GM11168 (cell line): ENCODE results near the gene F2RL2.

Source experiments
- in situ Hi-C: fragments of 300-500 bp; cut with MboI; formaldehyde crosslinking; loops from one replicate; pipeline ENCODE4 v1.12.0; 2022; ENCODE audit warnings: low sequenced_read_pairs; ENCODE audit not compliant: unreplicated experiment

Gene F2RL2, protein sequence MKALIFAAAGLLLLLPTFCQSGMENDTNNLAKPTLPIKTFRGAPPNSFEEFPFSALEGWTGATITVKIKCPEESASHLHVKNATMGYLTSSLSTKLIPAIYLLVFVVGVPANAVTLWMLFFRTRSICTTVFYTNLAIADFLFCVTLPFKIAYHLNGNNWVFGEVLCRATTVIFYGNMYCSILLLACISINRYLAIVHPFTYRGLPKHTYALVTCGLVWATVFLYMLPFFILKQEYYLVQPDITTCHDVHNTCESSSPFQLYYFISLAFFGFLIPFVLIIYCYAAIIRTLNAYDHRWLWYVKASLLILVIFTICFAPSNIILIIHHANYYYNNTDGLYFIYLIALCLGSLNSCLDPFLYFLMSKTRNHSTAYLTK

DNA sequence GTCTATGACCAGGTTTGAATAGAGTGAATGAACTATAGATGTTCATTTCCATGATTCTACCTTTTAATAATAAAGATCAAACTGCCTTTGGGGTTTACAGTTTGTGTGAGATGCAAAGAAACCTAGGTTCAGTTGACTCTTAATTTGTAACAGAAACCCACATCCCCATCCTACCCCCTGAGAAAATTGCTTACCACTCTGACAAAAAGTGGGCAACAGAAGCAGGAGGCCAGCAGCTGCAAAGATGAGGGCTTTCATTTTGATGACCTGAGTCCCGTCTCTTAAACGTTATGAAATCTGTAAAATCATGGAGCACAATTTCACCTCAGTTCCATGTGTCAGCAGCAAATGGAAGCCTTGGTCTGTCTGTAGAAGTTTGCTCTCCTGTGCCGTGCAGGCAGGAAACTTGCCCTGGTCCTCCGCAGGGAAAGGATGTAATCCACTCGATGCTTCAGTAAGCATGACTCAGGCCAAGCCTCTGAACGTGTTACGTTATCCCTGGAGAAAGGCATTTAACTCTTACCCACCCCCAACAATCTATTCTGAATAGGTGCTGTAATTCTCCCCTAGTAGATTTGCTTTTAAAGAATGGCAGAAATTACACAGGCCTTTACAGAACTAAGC lies at the start of gene F2RL2:
F2RL2 (minus strand) TSS at position 431 of the 624 bp plus-strand sequence; CDS start at position 258, 173 bp downstream.
- in situ Hi-C loops, result no loop called here

DNA sequence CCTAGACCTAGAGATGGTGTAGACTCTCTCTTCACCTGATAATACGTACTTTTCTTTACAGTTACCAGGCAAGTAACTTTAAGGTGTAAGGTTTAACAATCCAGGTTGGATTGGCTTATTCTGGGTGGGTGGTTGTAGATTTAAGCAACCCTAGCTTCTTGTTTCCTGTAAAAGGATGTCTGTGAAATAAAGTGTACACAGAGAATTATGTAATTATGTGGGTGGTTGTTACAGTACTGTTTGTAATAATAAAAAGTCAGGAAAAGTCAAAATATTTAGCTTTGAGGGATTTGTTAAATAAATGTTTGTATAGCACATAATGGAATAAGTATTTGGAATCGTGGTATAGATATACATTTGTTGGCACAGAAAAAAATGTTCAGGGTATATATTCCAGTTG lies 49.0 kb upstream of the F2RL2 start:
- in situ Hi-C loops, result no loop called here

DNA sequence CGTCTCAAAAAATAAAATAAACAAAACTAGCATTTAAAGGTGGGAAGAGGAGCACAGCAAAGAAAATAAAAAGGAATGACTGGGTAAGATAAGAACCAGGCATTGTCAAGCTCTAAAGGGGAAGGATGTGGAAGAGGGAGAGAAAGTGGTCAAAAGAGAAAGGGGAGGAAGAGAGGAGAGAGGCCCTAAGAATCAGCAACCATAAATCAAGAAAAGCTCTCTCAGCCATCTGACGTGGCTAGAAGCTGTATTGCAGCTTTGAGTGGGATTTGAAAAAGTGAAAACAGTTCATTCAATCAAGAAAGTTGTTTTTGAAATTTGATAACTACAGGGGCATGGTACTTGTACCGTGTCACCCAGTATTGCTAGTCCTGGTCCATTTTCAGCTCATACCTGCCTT lies 47.3 kb upstream of the F2RL2 start:
- in situ Hi-C loops, result no loop called here

DNA sequence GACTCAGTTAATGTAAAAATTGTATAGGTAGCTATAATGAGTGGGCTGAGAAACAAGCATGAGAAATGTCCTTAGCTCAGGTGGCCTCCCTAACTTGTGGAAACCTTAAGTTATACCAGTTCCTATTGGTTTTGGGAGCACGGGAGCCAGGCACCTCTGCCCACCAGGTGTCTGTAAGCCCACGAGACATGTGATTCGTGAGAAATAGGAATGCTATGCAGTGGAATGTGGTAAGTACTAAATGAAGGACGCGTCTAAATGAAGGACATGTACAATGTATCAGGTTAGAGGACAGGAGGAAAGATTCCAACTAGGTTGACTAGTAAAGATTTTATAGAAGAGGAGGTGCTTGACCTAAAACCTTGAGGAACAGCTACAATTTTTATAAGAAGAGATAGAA lies 46.0 kb upstream of the F2RL2 start:
- in situ Hi-C loops, result no loop called here

- in situ Hi-C loops, result no loop called here
Measured at GRCh38 chr5:76667495-76667894, 44.3 kb upstream of the F2RL2 start.

DNA sequence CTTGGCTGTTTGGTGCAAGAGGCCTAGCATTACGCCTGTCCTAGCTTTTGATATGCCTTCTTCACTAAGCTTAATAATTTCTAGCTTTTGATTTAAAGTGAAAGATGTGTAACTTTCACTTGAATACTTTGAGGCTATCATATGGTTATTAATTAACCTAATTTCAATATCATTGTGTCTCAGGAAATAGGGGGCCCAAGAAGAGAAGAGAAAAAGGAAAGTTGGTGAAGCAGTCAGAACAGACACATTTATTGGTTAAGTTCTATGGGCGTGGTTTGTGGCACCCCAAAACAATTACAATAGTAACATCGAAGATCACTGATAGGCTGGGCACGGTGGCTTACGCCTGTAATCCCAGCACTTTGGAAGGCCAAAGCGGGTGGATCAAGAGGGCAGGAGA lies 40.9 kb upstream of the F2RL2 start:
- in situ Hi-C loops, result no loop called here

- in situ Hi-C loops, result no loop called here
Measured at GRCh38 chr5:76663573-76663972, 40.4 kb upstream of the F2RL2 start.

DNA sequence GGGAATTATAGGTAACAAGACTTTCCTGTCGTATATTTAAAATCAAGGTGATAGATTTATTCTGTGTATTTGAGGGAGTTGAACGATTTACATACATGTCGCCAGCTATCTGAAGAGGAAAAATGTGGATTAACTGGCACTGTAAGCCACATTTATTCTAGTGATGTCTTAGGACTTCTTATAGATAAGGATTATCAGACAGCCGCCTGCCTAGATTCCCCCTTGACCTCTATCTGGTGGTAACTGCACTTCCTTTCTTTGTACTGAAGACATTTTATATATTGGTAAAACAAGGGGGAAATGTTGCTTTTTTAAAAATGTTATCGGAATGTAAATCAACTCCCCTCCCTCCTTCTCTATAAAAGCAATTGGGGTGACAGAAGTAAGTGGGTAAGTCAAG lies 39.3 kb upstream of the F2RL2 start:
- in situ Hi-C loops, result no loop called here

DNA sequence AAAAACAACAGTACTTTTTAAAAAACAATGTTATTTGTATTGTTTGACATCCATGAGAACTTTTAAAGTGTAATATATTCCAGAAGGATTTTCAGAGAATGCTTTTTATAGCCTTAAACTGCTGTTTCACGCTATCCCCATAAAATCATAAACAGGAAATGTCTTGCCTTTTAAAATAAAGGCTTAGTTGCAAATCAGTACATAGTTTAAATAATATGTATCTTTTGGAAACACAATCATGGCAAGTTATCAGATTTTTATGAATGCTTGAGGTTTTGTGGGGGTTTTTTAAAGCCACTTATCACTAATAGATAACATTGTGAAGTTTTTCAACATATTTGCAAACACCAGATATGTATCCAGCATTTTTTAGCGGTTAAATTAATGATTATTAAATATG lies 37.2 kb upstream of the F2RL2 start:
- in situ Hi-C loops, result no loop called here

- in situ Hi-C loops, result no loop called here
Measured at GRCh38 chr5:76657683-76658311, 34.6 kb upstream of the F2RL2 start.

DNA sequence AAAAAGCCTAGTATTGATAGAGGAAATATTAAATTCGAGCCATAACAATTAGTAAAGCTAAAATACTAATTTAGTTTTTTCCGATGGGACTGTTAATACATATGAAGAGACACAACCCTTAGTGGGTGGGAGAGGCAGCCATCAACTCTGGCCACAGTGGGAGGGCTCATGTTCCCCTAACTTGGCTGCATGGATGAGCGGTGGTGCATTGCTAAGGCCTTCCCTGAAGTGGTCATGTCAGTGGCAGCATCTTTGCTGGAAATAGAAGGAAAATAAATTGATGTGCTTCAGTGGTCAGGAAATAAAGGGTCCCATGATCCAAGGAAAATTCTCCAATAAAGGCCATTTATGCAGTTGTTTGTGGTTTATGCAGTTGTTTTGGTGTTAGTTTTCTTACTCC lies 33.9 kb upstream of the F2RL2 start:
- in situ Hi-C loops, result no loop called here

DNA sequence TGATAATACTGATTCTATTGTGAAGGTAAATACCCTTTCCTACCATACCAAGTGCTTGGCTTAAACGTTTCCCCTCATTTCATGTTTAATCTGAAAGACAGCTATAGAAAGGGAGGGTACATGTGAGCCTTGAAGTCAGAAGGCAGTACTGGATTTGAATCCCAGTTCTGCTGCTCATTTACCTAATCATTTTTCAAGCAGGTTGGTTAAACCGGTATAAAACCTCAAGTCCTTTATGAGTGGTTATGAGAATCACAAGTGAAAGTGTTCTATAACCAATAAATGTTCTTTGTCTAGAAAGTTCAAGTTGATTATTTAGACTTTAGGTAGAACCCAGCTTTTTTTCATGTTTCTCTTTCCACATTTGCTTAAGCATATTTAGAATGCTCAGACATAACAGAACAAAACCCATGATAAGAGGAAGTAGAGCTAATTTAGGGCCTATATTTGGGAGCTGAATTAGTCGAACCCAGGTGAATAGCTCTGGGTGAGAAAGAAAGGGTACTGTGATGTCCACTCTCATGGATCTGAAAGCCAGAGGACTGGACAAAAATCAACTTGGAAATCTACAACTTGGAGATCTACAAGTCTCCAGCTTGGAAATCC lies 29.7 kb upstream of the F2RL2 start:
- in situ Hi-C loops, result no loop called here

DNA sequence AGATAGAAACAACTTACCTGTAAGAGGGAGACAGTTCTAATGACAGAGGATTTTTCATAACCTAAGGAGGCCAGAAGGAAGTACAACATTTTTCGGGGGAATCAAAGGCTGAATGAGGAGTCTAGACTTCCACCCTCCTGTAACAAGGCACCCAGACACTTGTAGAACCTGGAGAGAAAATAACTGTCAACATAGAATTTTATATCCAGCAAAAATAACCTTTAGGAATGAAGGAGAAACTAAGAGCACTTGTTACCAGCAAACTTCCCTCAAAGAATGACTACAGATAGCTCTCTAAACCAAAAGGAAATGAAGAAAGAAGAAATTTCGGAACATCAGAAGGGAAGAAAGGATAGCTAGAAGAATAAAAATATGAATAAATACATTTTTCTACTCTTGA lies 25.9 kb upstream of the F2RL2 start:
- in situ Hi-C loops, result no loop called here

DNA sequence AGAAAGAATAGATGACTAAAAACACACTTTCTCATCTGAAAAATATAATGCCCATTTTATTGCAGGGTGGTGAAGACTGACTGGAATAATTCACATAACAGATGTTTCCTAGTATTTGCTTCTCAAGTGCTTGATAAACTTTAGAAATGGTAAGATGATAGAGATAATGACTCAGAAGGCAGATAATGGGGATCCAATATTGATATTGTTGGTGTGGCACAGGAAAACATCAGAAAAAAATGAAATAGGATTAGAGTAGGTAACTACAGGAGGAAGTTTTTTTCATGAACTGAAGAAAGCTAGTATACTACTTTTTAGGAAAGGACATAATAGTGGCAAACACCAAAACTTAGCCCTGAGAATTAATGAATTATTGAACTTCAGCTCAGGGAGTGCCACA lies 20.2 kb upstream of the F2RL2 start:
- in situ Hi-C loops, result loop anchor here (5.0 kb wide), 1 partner anchor 46 kb away; no protein-coding TSS in a partner anchor

DNA sequence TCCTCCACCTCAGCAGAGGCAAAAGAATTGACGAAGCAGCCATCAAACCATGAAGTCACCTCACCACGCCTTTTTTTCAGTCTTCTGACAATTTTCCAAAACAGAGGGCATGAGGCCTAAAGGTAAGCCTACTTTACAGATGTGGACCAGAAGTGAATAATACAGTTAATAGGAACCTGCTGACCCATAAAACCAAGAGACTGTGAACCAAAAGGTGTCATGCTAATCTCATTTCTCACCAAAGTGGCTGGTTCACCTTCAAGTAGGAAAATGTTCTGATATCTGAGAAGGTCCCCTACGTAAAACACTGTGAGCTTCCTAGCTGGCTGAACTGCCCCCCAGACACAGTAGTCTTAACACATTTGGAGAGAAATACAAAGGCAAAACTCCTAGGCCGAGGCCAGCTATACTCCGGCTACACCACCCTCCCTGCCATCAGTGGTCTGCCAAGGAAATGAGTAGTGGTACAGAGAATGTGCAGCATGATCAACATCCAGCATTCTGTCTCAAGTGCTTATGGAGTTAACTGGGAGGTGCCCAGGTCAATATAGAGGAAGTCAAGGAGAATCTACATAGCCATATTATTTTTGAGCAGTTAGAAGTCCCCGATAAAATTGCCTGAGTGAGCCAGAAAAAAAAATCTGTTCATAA lies 19.3 kb upstream of the F2RL2 start:
- in situ Hi-C loops, result loop anchor here (5.0 kb wide), 1 partner anchor 45 kb away; no protein-coding TSS in a partner anchor

- in situ Hi-C loops, result loop anchor here (5.0 kb wide), 1 partner anchor 44 kb away; no protein-coding TSS in a partner anchor
Measured at GRCh38 chr5:76641514-76642120, 18.4 kb upstream of the F2RL2 start.

DNA sequence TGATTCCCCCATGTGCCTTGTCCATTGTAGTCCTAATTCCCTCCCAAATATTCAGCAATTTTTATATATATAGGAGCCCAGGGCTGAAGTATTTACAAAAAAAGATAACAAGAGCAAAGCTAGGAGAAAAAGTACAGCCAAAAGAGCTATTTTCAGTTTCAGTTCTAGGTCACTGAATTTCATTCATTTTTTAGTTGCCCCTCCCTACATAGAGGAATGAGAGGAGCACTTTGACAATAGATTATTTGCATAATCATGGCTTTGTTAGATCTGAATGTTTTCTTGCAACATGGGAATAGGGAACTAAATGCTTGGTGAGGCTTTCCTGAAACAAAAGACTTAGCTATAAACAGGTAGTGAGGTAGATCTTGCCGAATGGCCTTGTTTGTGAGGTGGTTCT lies 15.3 kb upstream of the F2RL2 start:
- in situ Hi-C loops, result no loop called here

GRCh38 chr5:76637490-76637889 lies 14.3 kb upstream of the F2RL2 start:
- in situ Hi-C loops, result no loop called here

- in situ Hi-C loops, result no loop called here
Measured at GRCh38 chr5:76634661-76635060, 11.5 kb upstream of the F2RL2 start.

DNA sequence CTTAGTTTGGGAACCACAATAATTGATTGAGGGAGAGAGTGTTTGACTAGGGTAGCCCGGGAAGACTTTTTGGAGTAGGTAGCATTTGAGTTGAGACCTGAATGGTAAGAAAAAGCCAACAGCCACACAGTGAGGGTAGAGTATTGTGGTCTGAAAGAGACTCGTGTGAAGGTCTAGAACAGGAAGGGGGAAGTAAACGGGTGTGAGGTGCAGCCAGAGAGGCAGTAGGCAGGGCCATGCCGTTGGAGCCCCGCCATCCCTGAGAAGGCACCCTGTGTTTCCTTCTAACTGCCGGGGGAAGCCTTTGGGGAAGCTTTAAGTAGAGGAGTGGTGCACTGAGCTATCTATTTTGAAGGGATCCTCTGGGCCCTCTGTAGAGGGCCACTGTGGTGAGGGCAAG lies 3.5 kb upstream of the F2RL2 start:
- in situ Hi-C loops, result no loop called here
